Transverse colon (tissue), 4 donors: ENCODE results near the gene TRANK1. TPM values are rescaled to one million over a fixed set of nuclear protein-coding genes. Genes with fewer than 3 reads are reported as not detected.
A peak's percentile ranks its signal among the peaks of the same experiment; 100 is the strongest.

Experiments
- DNase-seq: peaks from one replicate; pipeline ENCODE4 v3.0.0-alpha.2; 2019
- H3K27ac ChIP-seq, 4 donors: fragments of 200-600 bp; sonication (generic); 2 replicates each; pipeline ENCODE4 v1.5.1; 2016 to 2018; ENCODE audit warnings: inconsistent platforms in 4 of 4
- H3K27me3 ChIP-seq: fragments of 200-600 bp; sonication (generic); 2 replicates; pipeline ENCODE4 v1.5.1; 2017; ENCODE audit warnings: inconsistent platforms
- H3K36me3 ChIP-seq, 4 donors: fragments of 200-600 bp; sonication (generic); 2 replicates each; pipeline ENCODE4 v1.5.1; 2017 to 2019; ENCODE audit warnings: inconsistent platforms in 4 of 4
- H3K4me1 ChIP-seq, 4 donors: fragments of 200-600 bp; sonication (generic); 2 replicates each; pipeline ENCODE4 v1.5.1; 2017 to 2020; ENCODE audit warnings: inconsistent platforms in 4 of 4
- H3K4me3 ChIP-seq, 4 donors: fragments of 200-600 bp; sonication (generic); 1 replicate in 1 of 4; 2 replicates in 3 of 4; pipeline versions ENCODE4 v1.5.1 to v1.6.1; 2017 to 2019; ENCODE audit warnings: inconsistent platforms in 4 of 4
- H3K9me3 ChIP-seq, 2 donors: fragments of 200-600 bp; sonication (generic); 2 replicates each; pipeline ENCODE4 v1.5.1; 2017 to 2019; ENCODE audit warnings: inconsistent platforms in 2 of 2
- CTCF ChIP-seq, 5 experiments: fragments of 200-600 bp in 3 of 5; fragments of 450-650 bp in 2 of 5; sonication (generic) in 3 of 5; IDR thresholded peaks; 1 replicate in 2 of 5; 2 replicates in 3 of 5; pipeline ENCODE4 v1.5.1; 2016 to 2017; ENCODE audit warnings: antibody characterized with exemption in 5 of 5, inconsistent platforms in 3 of 5, mild to moderate bottlenecking in 2 of 5, moderate library complexity in 1 of 5
- EP300 ChIP-seq: sonication (generic); formaldehyde crosslinking; IDR thresholded peaks from one replicate; pipeline ENCODE4 v1.6.1; 2017; ENCODE audit warnings: antibody characterized with exemption, low read depth
- POLR2A ChIP-seq: fragments of 450-650 bp; IDR thresholded peaks from one replicate; pipeline ENCODE4 v1.6.1; 2016; ENCODE audit warnings: antibody characterized with exemption, mild to moderate bottlenecking, moderate library complexity
- POLR2AphosphoS5 ChIP-seq, 3 donors: sonication (generic); formaldehyde crosslinking; IDR thresholded peaks; one replicate each; pipeline ENCODE4 v1.6.1; 2016; ENCODE audit warnings: antibody characterized with exemption in 3 of 3
- WGBS, 2 donors: methylation state at CpG; one replicate each; pipeline ENCODE4 v1.1.5; 2018; ENCODE audit warnings: low coverage in 1 of 2; 5-methylcytosine and 5-hydroxymethylcytosine counted together
- in situ Hi-C, 4 donors: fragments of 200-750 bp; cut with MboI; loops; one replicate each; pipeline versions ENCODE4 v1.15.0 to v1.15.1; 2017; ENCODE audit warnings: low sequenced_read_pairs in 3 of 4, low pct_ligation_motif_present in 1 of 4, low pct_unique_long_range_greater_than_20kb in 1 of 4
- intact Hi-C: fragments of 100-400 bp; cut with DNase I; formaldehyde crosslinking; loops from one replicate; pipeline ENCODE4 v1.15.1; 2023; ENCODE audit warnings: low total_unique reads
- total RNA-seq, 4 donors: library from RNA; depleted of rRNA; stranded (reverse); fragments of >200 nt; gene quantifications; one replicate each; pipeline ENCODE4 v1.1.0, GENCODE V29; 2016

TRANK1 gene
- total RNA-seq, 4 donors from 2014 or later = 91.5 to 179 (median 116) TPM

DNA sequence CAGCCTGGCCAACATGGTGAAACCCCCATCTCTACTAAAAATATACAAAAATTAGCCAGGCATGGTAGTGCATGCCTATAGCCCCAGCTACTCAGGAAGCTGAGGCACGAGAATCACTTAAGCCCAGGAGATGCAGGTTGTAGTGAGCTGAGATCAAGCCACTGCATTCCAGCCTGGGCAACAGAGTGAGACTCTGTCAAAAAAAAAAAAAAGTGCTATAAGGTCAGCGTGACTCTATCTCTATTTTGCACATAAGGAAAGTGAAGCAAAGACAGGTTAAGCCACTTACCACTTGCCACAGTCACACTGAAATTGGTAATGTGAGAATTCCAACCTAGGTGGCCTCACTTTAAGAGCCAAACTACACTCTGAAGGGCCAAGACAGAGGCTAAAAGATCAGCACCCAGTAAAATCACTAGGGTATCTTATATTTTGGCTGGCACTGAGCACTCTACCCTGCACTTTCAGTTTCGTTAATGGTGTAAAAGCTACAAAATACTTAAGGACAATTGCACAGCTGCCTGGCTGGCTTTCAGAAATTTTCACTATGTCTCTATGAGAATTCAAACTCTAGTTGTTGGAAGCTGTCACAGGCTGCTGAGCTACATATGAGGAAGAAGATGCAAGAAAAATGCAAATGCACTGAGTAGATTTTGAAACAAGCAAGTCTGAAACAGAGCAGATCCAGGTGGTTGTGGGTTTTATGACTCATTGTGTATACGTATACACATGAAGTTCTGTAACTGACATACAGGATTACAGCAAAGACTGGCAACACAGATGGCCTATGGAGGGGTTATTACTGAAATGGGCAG lies 32.7 kb downstream of the TRANK1 start:
- Histone ChIP-seq H3K4me1 (peaks cover 0 to 29% (median 23%) of the 10 kb centered on the region in 4 donors), H3K4me3 (peak overlapping the region in 1 of 4 donors; percentile 15), H3K9me3 (no peaks in the 10 kb centered on the region), H3K27me3 (no peaks in the 10 kb centered on the region), H3K36me3 (no peaks in the 10 kb centered on the region), H3K27ac (peak overlapping the region; percentile 70 to 75 (median 72))
- in situ Hi-C loops = no loop called here
- DNase-seq = no peak
- TF ChIP-seq CTCF (IDR thresholded peaks at IDR 0.05) = peak in 1 of 5 experiments; percentile 21
- TF ChIP-seq EP300 = no peak
- peak; percentile 9 to 16 (median 16) for TF ChIP-seq POLR2AphosphoS5 (IDR thresholded peaks at IDR 0.05)
- WGBS, 2 donors = 20 to 31% methylated on average over 2 to 4 of the region's 4 CpGs
- intact Hi-C loops = no loop called here

DNA sequence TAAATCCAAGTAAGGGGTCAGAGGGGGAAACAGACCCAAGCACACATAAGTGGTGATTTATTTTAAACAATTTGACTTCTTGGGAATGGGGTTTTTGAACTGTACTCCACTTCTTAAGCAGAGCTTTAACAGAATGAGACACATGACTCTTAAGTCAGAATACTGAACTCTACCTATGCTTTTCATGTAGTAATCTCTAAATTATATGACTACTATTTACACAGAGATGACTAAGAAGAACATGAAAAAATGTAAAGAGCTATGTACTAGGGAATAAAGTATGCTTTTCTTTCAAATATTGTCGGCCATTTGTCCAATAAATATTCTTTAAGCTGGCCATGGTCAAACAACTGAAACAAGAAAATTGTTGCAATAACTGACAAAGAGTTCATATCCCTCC lies 35.2 kb downstream of the TRANK1 start:
- no peak for TF ChIP-seq CTCF (IDR thresholded peaks at IDR 0.05)
- no peak for TF ChIP-seq POLR2AphosphoS5 (IDR thresholded peaks at IDR 0.05)
- no peak for TF ChIP-seq POLR2A
- TF ChIP-seq EP300 = no peak
- H3K36me3 ChIP-seq = no peaks in the 10 kb centered on the region
- no peak overlapping the region for H3K27ac ChIP-seq
- H3K9me3 ChIP-seq = no peaks in the 10 kb centered on the region
- H3K4me3 ChIP-seq = no peak overlapping the region
- intact Hi-C loops = no loop called here
- H3K27me3 ChIP-seq = no peaks in the 10 kb centered on the region
- in situ Hi-C loops = loop anchor here in 1 of 4 donors (5.0 kb wide), 1 partner anchor 48 kb away; no protein-coding TSS in a partner anchor
- H3K4me1 ChIP-seq = peaks cover 0 to 41% (median 26%) of the 10 kb centered on the region in 4 donors
- no peak for DNase-seq
- WGBS, 2 donors = 55 to 89% methylated on average over 1 of the region's 1 CpG

DNA sequence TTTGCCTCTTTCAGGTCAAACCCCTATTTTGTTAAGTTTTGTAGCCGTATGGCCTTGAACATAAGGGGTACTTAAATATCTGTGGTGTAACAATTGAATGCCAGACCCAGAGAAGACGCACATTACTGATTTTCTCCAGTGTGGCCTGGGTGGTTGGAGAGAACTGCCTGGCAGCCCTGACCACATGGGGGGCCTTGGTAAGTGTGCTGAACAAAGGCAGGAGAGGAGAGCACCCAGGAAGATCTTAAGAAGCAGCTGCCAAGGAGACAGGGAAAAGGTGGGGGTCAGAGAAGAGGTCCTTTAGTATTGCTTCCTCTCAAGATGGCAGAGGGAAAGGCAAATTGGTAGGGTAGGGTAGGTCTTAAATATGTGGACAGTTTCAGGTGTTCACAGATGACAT lies 35.7 kb downstream of the TRANK1 start:
- intact Hi-C loops = no loop called here
- no peak overlapping the region for H3K4me3 ChIP-seq
- in situ Hi-C loops = loop anchor here in 1 of 4 donors (5.0 kb wide), 1 partner anchor 48 kb away; no protein-coding TSS in a partner anchor
- DNase-seq = no peak
- no peaks in the 10 kb centered on the region for H3K9me3 ChIP-seq
- H3K4me1 ChIP-seq = peaks cover 0 to 41% (median 26%) of the 10 kb centered on the region in 4 donors
- no peaks in the 10 kb centered on the region for H3K36me3 ChIP-seq
- no peak for TF ChIP-seq CTCF (IDR thresholded peaks at IDR 0.05)
- no peak for TF ChIP-seq EP300
- TF ChIP-seq POLR2A = no peak
- no peak for TF ChIP-seq POLR2AphosphoS5 (IDR thresholded peaks at IDR 0.05)
- no peaks in the 10 kb centered on the region for H3K27me3 ChIP-seq
- 92 to 98% methylated on average over 2 of the region's 2 CpGs for WGBS, 2 donors
- H3K27ac ChIP-seq = peak overlapping the region; percentile 81 to 89 (median 83)

DNA sequence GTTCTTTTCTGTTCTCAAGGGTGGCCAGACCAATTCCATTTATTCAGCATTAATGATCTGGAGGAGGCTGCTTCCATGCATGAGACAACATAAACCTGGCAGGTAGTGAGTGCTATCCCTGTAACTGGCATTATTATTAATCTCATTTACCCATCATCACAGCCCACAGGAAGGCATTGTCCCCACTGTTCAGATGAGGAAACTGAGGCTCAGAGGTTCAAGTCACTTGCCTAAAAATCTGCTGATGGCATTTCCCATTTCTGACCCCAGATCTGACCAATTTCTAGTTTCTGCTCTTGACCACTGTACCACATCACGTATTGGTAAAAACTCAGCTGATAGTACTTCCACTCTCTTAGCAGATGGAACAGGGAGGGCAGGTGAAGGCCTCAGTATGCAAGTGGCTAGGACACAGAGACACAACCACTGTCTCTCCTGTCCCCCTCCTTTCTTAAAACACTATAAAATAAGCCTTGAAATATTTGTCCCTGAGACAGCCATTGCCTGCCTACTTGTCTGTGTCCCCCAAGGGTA lies 36.1 kb downstream of the TRANK1 start:
- DNase-seq = no peak
- no peaks in the 10 kb centered on the region for H3K9me3 ChIP-seq
- in situ Hi-C loops = loop anchor here in 1 of 4 donors (5.0 kb wide), 1 partner anchor 49 kb away; no protein-coding TSS in a partner anchor

More for the DNA sequence above, 36.1 kb downstream of the TRANK1 start:
- 75 to 89% methylated on average over 1 of the region's 1 CpG for WGBS, 2 donors
- TF ChIP-seq POLR2AphosphoS5 (IDR thresholded peaks at IDR 0.05) = no peak
- no peak for TF ChIP-seq CTCF (IDR thresholded peaks at IDR 0.05)
- no peak for TF ChIP-seq EP300
- no peak for TF ChIP-seq POLR2A
- peaks cover 0 to 41% (median 26%) of the 10 kb centered on the region in 4 donors for H3K4me1 ChIP-seq
- intact Hi-C loops = no loop called here
- H3K27me3 ChIP-seq = no peaks in the 10 kb centered on the region
- no peaks in the 10 kb centered on the region for H3K36me3 ChIP-seq
- H3K27ac ChIP-seq = peak overlapping the region; percentile 81 to 89 (median 83)
- peak overlapping the region in 3 of 4 donors; percentile 43 to 58 (median 56) for H3K4me3 ChIP-seq
